Neural cell (in vitro differentiated cells): Measurements from ENCODE around the gene SULT4A1.

Experiments
- EP300 ChIP-seq: fragments of 450-650 bp; conservative IDR thresholded peaks from 2 replicates; pipeline ENCODE4 v1.6.1; 2014; ENCODE audit warnings: antibody characterized with exemption, mild to moderate bottlenecking, moderate library complexity; ENCODE audit not compliant: poor library complexity, severe bottlenecking
- EZH2 ChIP-seq: fragments of 200-600, 300-800 bp; shearing (Covaris generic), sonication (generic); IDR thresholded peaks from 2 replicates; pipeline ENCODE4 v1.6.1; 2014; ENCODE audit warnings: antibody characterized with exemption, low read length, borderline replicate concordance, mild to moderate bottlenecking; ENCODE audit not compliant: insufficient read depth, poor library complexity, severe bottlenecking
- MXI1 ChIP-seq: fragments of 450-650 bp; conservative IDR thresholded peaks from 2 replicates; pipeline ENCODE4 v1.6.1; 2014; ENCODE audit warnings: antibody characterized with exemption, mild to moderate bottlenecking; ENCODE audit not compliant: poor library complexity, severe bottlenecking
- POLR2AphosphoS5 ChIP-seq: IDR thresholded peaks from 2 replicates; pipeline ENCODE4 v1.6.1; 2012
- RAD21 ChIP-seq: fragments of 450-650 bp; conservative IDR thresholded peaks from 2 replicates; pipeline ENCODE4 v1.6.1; 2014; ENCODE audit warnings: antibody characterized with exemption, mild to moderate bottlenecking, moderate library complexity
- SMC3 ChIP-seq: fragments of 450-650 bp; conservative IDR thresholded peaks from 2 replicates; pipeline ENCODE4 v1.6.1; 2014; ENCODE audit warnings: antibody characterized with exemption, mild to moderate bottlenecking, moderate library complexity; ENCODE audit not compliant: poor library complexity
- TAF1 ChIP-seq: IDR thresholded peaks from 2 replicates; pipeline ENCODE4 v1.6.1; 2012; ENCODE audit warnings: low read depth
- TF ChIP-seq, protein P1 (sequence below): fragments of 450-650 bp; IDR thresholded peaks from 2 replicates; pipeline ENCODE4 v1.5.1; 2014; ENCODE audit warnings: antibody characterized with exemption, mild to moderate bottlenecking, moderate library complexity; ENCODE audit not compliant: poor library complexity, severe bottlenecking
- TF ChIP-seq, protein P2 (sequence below): IDR thresholded peaks from 2 replicates; pipeline ENCODE4 v1.6.1; 2012; ENCODE audit warnings: borderline replicate concordance

DNA sequence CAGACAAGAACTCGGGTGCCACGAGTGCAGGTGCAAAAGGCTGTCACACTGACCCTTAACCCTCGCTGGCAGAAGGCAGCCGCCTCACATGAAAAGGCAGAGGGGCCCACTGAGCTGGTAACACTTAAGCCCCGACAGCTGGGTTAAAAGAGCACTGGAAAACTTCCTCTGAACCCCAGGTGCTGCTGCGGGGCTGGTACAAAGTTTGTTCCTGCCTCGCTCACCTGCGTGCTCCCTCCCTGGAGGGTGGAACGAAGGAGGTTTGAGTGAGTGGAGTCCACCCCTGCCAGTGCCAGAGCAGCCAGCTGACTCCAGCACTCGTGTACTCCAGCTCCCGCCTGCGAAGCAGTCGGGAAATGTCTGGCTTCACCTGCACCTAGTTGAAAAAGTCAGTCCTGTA is 12.6 kb downstream of the SULT4A1 start:
- TF ChIP-seq EZH2 (no peak), SMC3 (no peak), TAF1 (no peak), EP300 (no peak), POLR2AphosphoS5 (no peak), RAD21 (no peak), MXI1 (no peak)
- TF ChIP-seq, protein P1, sequence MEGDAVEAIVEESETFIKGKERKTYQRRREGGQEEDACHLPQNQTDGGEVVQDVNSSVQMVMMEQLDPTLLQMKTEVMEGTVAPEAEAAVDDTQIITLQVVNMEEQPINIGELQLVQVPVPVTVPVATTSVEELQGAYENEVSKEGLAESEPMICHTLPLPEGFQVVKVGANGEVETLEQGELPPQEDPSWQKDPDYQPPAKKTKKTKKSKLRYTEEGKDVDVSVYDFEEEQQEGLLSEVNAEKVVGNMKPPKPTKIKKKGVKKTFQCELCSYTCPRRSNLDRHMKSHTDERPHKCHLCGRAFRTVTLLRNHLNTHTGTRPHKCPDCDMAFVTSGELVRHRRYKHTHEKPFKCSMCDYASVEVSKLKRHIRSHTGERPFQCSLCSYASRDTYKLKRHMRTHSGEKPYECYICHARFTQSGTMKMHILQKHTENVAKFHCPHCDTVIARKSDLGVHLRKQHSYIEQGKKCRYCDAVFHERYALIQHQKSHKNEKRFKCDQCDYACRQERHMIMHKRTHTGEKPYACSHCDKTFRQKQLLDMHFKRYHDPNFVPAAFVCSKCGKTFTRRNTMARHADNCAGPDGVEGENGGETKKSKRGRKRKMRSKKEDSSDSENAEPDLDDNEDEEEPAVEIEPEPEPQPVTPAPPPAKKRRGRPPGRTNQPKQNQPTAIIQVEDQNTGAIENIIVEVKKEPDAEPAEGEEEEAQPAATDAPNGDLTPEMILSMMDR = no peak
- TF ChIP-seq, protein P2, sequence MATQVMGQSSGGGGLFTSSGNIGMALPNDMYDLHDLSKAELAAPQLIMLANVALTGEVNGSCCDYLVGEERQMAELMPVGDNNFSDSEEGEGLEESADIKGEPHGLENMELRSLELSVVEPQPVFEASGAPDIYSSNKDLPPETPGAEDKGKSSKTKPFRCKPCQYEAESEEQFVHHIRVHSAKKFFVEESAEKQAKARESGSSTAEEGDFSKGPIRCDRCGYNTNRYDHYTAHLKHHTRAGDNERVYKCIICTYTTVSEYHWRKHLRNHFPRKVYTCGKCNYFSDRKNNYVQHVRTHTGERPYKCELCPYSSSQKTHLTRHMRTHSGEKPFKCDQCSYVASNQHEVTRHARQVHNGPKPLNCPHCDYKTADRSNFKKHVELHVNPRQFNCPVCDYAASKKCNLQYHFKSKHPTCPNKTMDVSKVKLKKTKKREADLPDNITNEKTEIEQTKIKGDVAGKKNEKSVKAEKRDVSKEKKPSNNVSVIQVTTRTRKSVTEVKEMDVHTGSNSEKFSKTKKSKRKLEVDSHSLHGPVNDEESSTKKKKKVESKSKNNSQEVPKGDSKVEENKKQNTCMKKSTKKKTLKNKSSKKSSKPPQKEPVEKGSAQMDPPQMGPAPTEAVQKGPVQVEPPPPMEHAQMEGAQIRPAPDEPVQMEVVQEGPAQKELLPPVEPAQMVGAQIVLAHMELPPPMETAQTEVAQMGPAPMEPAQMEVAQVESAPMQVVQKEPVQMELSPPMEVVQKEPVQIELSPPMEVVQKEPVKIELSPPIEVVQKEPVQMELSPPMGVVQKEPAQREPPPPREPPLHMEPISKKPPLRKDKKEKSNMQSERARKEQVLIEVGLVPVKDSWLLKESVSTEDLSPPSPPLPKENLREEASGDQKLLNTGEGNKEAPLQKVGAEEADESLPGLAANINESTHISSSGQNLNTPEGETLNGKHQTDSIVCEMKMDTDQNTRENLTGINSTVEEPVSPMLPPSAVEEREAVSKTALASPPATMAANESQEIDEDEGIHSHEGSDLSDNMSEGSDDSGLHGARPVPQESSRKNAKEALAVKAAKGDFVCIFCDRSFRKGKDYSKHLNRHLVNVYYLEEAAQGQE = no peak
